Psoas muscle (tissue), 8 donors: ENCODE results near the gene EXTL2. TPM values are rescaled to one million over a fixed set of nuclear protein-coding genes. Genes with fewer than 3 reads are reported as not detected.

ENCODE experiments used
- ATAC-seq, 4 donors: fragments of 200-7000 bp; cut with Tn5 transposase; one replicate each; pipeline ENCODE4 v1.9.1; 2020; ENCODE audit warnings: moderate library complexity in 3 of 4, mild to moderate bottlenecking in 2 of 4
- DNase-seq, 2 donors: peaks; one replicate each; pipeline ENCODE4 v3.0.0-alpha.2; 2020
- H3K27ac ChIP-seq: fragments of 200-600 bp; one replicate; pipeline ENCODE4 v1.8.0; 2022
- H3K27me3 ChIP-seq, 3 donors: fragments of 200-600 bp in 1 of 3; one replicate each; pipeline versions ENCODE4 v1.6.1 to v1.8.0; 2013 to 2022; ENCODE audit warnings: low read length in 2 of 3, mild to moderate bottlenecking in 2 of 3, moderate library complexity in 1 of 3; ENCODE audit not compliant: insufficient read depth in 3 of 3
- H3K36me3 ChIP-seq, 2 donors: fragments of 200-600 bp in 1 of 2; one replicate each; pipeline versions ENCODE4 v1.6.1 to v1.8.0; 2013 to 2022; ENCODE audit warnings: low read depth in 1 of 2, mild to moderate bottlenecking in 1 of 2, moderate library complexity in 1 of 2; ENCODE audit not compliant: insufficient read depth in 1 of 2
- H3K4me1 ChIP-seq: fragments of 200-600 bp; one replicate; pipeline ENCODE4 v1.8.0; 2022
- H3K4me3 ChIP-seq: fragments of 200-600 bp; one replicate; pipeline ENCODE4 v1.8.0; 2022; ENCODE audit warnings: mild to moderate bottlenecking
- H3K9me3 ChIP-seq: fragments of 200-600 bp; one replicate; pipeline ENCODE4 v1.8.0; 2022
- CTCF ChIP-seq: fragments of 200-600 bp; IDR thresholded peaks from one replicate; pipeline ENCODE4 v1.8.0; 2022; ENCODE audit warnings: antibody characterized with exemption
- WGBS, 3 donors: extraction: QIAGEN DNeasy Blood & Tissue Kit; methylation state at CpG; one replicate each; pipeline versions ENCODE4 v1.1.6 to v1.1.7; 2013; 5-methylcytosine and 5-hydroxymethylcytosine counted together
- intact Hi-C, 2 donors: fragments of 100-400 bp; cut with DNase I; formaldehyde crosslinking; loops; one replicate each; pipeline versions ENCODE4 v1.11.0 to v1.14.2; 2022
- long read RNA-seq, 2 donors: library from polyadenylated mRNA; unstranded; transcript quantifications; one replicate each; pipeline ENCODE4 v2.0.0, GENCODE V29; 2021
- polyA plus RNA-seq, 3 donors: library from polyadenylated mRNA; stranded (reverse); fragments of 200-250 nt; gene quantifications; one replicate each; pipeline ENCODE4 v1.2.3, GENCODE V29; 2013
- total RNA-seq, 4 donors: library from RNA; stranded (reverse); fragmentation: NEBNext Ultra II Directional in 2 of 4; extraction: Animal tissue kit (Norgen Biotek cat#: 25700) in 2 of 4; gene quantifications; one replicate each; pipeline versions ENCODE4 v1.2.1 to v1.2.4, GENCODE V29; 2021 to 2023
- donor health status: healthy with polysubstance abuse.
- donor health status: DM: no; HTN: no; CAD: no; lungs with moderate emphysema.
- donor health status: Bipolar disorder and iron deficiency.
- donor health status: healthy.
- donor health status: DM: yes; HTN: yes; CAD: no.
- donor health status: DM: no; HTN: no; CAD: no.
- donor health status: DM: no; HTN: no; CAD: no.
- donor health status: DM: yes; HTN: yes; CAD: no.

EXTL2 gene
- 1 to 10 TPM; 3.3 to 4.9 (median 3.6) TPM for total RNA-seq
- polyA plus RNA-seq: 10 to 100 TPM in 2 of 3 donors, 1 to 10 TPM in 1; 3.9 to 14.7 (median 11.7) TPM
- long read RNA-seq, donor 1, partial matches to known transcripts: 0 of 1 reads
- long read RNA-seq, donor 1, other reads (novel, unspliced or antisense): 0 of 1 reads
- long read RNA-seq, donor 2, partial matches to known transcripts: 0 of 3 reads
- long read RNA-seq, donor 2, other reads (novel, unspliced or antisense): 0 of 3 reads

GRCh38 chr1:100894603-100895539 is at the start of gene EXTL2:
Gene EXTL2, minus strand, starts transcription at chr1:100894842. Its CDS starts 6,085 bp downstream, at chr1:100888757.
- intact Hi-C loops: no loop called here
- H3K4me1 ChIP-seq: peaks cover 24% of the 10 kb centered on the region

GRCh38 chr1:100943533-100943932 is 48.9 kb upstream of the EXTL2 start:
- Histone ChIP-seq H3K4me1 (no peaks in the 10 kb centered on the region), H3K27me3 (no peaks in the 10 kb centered on the region), H3K4me3 (no peak overlapping the region), H3K36me3 (peaks cover 4 to 17% of the 10 kb centered on the region in 2 donors), H3K27ac (no peak overlapping the region), H3K9me3 (no peaks in the 10 kb centered on the region)
- intact Hi-C loops: no loop called here
- DNase-seq (no peak), ATAC-seq (no peak)
- WGBS, 3 donors: 97% methylated on average over 1 of the region's 1 CpG
- TF ChIP-seq CTCF: no peak

More at GRCh38 chr1:100894603-100895539, at the start of gene EXTL2:
- DNase-seq (peak; percentile 84 to 87), ATAC-seq (peak; percentile 75 to 83 (median 77))
- Histone ChIP-seq H3K9me3 (no peaks in the 10 kb centered on the region), H3K4me3 (peak within 1 kb of the TSS; percentile 91), H3K27me3 (no peaks in the 10 kb centered on the region), H3K27ac (peak within 1 kb of the TSS; percentile 97), H3K36me3 (peaks cover 0 to 22% of the 10 kb centered on the region in 2 donors)
- 0% methylated on average over 47 of the region's 47 CpGs for whole genome bisulfite sequencing, 3 donors
- TF ChIP-seq CTCF: no peak

GRCh38 chr1:100942304-100943046 is 47.8 kb upstream of the EXTL2 start:
- WGBS, 3 donors: 85 to 89% (median 87%) methylated on average over 2 of the region's 2 CpGs
- Histone ChIP-seq H3K27me3 (no peaks in the 10 kb centered on the region), H3K4me1 (no peaks in the 10 kb centered on the region), H3K4me3 (no peak overlapping the region), H3K27ac (no peak overlapping the region), H3K36me3 (peaks cover 4 to 17% of the 10 kb centered on the region in 2 donors), H3K9me3 (no peaks in the 10 kb centered on the region)
- DNase-seq: no peak
- TF ChIP-seq CTCF: no peak
- no peak for ATAC-seq
- intact Hi-C loops: no loop called here

- WGBS, 3 donors: 92 to 97% (median 93%) methylated on average over 9 of the region's 9 CpGs
- no peak overlapping the region for H3K27ac ChIP-seq
- peaks cover 4 to 17% of the 10 kb centered on the region in 2 donors for H3K36me3 ChIP-seq
- TF ChIP-seq CTCF: no peak
- H3K4me1 ChIP-seq: no peaks in the 10 kb centered on the region
- no peaks in the 10 kb centered on the region for H3K9me3 ChIP-seq
- ATAC-seq (no peak), DNase-seq (no peak)
- H3K27me3 ChIP-seq: no peaks in the 10 kb centered on the region
- intact Hi-C loops: no loop called here
- no peak overlapping the region for H3K4me3 ChIP-seq
Observed at GRCh38 chr1:100941580-100942216, 47.1 kb upstream of the EXTL2 start.
